Esophagus squamous epithelium (tissue), 4 donors: ENCODE measurements around the gene NASP.

Source experiments
- POLR2A ChIP-seq, 4 donors: fragments of 450-650 bp; IDR thresholded peaks; one replicate each; pipeline ENCODE4 v1.6.1; 2017; ENCODE audit warnings: antibody characterized with exemption in 4 of 4, mild to moderate bottlenecking in 4 of 4, moderate library complexity in 3 of 4
- TF ChIP-seq, protein P1 (sequence below), 6 experiments: fragments of 450-650 bp in 4 of 6; fragments of 200-600 bp in 2 of 6; sonication (generic) in 2 of 6; IDR thresholded peaks; one replicate each; pipeline ENCODE4 v1.5.1; 2016 to 2019; ENCODE audit warnings: antibody characterized with exemption in 6 of 6, mild to moderate bottlenecking in 4 of 6, moderate library complexity in 4 of 6

DNA sequence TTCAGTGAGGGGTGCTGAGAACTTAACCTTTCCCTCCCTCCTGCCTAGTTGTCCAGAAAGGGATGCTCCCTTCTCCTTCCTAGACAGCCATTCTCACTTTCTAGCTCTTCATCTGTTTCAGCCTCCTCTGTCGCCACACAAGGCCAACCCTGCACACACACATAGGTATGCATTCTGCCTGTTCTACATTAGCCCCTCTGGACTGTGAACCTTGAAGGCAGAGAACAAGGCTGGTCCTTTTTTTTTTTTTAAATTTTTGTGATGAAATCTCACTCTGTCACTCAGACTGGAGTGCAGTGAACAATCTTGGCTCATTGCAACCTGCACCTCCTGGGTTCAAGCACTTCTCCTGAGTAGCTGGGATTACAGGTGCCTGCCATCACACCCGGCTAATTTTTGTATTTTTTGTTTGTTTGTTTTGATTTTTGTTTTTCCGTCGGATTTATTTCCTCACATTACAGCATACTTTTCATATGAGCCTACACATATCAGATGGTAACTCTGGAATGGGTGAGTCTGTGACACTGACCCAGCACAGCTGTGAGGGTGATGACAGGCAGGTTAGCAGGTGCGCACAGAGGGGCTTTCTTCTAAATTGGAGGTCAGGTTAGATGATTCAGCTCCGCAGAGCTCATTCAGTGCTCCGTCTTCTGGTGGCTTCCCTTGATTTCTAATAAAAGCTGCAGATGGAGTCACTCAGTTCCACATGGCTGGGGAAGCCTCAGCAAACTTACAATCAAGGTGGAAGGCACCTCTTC, 38.1 kb upstream of the NASP start:
- TF ChIP-seq, protein P1, sequence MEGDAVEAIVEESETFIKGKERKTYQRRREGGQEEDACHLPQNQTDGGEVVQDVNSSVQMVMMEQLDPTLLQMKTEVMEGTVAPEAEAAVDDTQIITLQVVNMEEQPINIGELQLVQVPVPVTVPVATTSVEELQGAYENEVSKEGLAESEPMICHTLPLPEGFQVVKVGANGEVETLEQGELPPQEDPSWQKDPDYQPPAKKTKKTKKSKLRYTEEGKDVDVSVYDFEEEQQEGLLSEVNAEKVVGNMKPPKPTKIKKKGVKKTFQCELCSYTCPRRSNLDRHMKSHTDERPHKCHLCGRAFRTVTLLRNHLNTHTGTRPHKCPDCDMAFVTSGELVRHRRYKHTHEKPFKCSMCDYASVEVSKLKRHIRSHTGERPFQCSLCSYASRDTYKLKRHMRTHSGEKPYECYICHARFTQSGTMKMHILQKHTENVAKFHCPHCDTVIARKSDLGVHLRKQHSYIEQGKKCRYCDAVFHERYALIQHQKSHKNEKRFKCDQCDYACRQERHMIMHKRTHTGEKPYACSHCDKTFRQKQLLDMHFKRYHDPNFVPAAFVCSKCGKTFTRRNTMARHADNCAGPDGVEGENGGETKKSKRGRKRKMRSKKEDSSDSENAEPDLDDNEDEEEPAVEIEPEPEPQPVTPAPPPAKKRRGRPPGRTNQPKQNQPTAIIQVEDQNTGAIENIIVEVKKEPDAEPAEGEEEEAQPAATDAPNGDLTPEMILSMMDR (IDR thresholded peaks at IDR 0.05) = no peak
- TF ChIP-seq POLR2A (IDR thresholded peaks at IDR 0.05) = no peak
